Uterus (tissue), 2 donors: Measurements from ENCODE around the gene LYPD6.

ENCODE experiments used
- CTCF ChIP-seq, 4 experiments: fragments of 200-600 bp in 2 of 4; fragments of 450-650 bp in 2 of 4; sonication (generic) in 2 of 4; IDR thresholded peaks; one replicate each; pipeline ENCODE4 v1.5.1; 2016 to 2019; ENCODE audit warnings: antibody characterized with exemption in 4 of 4, mild to moderate bottlenecking in 2 of 4, moderate library complexity in 1 of 4
- POLR2A ChIP-seq, 2 donors: fragments of 450-650 bp; IDR thresholded peaks; one replicate each; pipeline ENCODE4 v1.6.1; 2016; ENCODE audit warnings: antibody characterized with exemption in 2 of 2, mild to moderate bottlenecking in 1 of 2, moderate library complexity in 1 of 2

- TF ChIP-seq CTCF (IDR thresholded peaks at IDR 0.05) (no peak), POLR2A (IDR thresholded peaks at IDR 0.05) (no peak)
These were observed 139.7 kb downstream of the LYPD6 start for GRCh38 chr2:149470046-149470445.
